Dermis blood vessel endothelial cell (primary cell): ENCODE results near the gene SEMA5A. TPM values are rescaled to one million over a fixed set of nuclear protein-coding genes. Genes with fewer than 3 reads are reported as not detected.

Source experiments
- DNase-seq: peaks from one replicate; pipeline ENCODE4 v3.0.0; 2010
- total RNA-seq: library from RNA; depleted of rRNA; stranded (reverse); fragments of >200 nt; gene quantifications from 2 replicates; pipeline ENCODE4 v1.2.3, GENCODE V29; 2014

SEMA5A gene
- total RNA-seq, 1 donor from 2014 or later, result 0.17 TPM

DNA sequence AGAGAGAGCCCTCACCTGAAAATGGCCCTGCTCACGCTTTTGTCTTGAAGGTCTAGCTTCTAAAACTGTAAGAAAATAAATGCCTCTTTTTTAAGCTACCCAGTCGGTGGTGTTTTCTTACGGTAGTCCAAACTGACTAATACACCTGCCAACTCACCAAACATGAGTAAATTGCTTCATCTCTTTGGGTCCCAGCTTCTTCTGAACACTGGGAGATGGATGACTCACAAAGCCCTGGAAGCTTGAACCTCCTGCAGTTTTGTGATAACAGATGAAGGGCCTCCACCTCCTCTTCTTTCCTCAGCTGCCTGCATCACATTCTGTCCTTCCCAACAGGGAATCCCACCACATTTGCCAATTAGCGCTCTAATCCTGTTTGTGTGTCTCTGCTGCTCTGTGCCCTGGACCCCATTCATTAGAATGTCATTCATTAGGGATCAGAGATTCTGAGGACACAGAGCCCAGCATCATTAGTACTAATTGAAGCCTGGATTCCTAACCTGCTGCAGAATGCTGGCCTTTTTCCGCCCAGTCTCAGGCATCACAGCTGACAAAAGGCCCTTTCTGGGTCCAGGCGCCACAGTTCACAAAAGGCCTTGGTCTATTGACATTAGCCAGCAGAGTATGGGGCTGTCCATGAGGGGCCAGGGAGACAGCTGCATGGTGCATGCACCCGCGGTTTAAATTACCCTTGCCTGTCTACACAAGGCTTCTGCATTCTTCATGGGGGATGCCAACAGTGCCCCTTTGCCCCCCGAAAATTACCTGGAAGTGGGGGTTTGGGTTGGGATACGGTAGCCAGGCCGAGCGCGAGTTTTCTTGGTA, 349.3 kb downstream of the SEMA5A start:
- no peak for DNase-seq

DNA sequence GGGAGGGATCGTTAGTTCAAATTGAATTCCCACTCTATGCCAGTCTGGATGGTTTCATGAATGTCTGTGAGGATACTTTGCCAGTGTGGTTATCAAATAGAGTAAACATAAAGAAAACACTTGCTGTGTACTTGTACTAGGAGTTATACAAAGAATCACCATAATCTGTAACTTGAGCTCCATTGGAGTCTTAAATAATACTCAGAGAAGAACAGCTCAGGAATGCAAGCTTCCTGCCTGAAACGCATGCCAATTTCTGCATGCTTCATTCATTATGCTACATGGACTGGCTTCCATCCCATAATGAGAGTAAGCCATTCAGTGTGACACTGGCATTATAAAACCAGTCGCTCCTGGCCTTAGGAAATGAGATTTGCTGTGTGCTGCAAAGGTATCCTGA, 351.4 kb downstream of the SEMA5A start:
- no peak for DNase-seq

DNA sequence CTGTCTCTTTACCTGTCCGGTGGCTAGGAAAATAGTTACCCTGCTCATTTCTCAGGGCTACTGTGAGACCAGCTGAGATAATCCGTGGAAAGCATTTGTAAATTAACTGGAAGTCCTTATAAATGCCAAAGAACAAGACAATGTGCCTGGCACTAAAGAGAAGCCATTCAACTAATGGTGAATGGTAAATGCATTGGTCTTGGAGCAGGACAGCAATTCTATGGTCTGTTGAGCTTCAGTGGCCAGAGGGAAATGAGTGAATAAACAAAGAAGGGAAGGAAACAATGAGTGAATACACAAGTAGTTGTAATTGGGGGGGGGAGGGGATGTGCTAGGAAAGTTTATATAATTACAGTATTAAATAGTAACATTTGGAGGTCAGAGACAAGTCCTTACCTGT, 353.6 kb downstream of the SEMA5A start:
- DNase-seq, result no peak

DNA sequence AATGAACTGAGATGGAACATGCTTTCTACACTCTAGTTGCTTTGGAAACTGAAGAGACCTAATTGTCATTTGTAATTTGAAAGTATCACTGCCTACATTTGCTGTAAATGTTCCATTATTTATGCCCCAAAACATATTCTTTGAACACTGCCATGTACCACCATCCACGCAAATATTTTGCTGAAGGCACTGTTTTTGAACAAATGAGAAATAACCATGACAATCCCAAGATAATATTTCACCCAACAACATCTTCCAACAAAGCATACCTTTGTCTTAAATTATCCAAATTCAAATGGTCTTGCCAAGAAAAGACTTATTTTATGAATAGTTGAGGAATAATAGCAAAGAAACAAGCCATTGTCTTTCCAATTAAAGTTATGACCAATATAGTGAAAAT, 356.2 kb downstream of the SEMA5A start:
- no peak for DNase-seq

DNA sequence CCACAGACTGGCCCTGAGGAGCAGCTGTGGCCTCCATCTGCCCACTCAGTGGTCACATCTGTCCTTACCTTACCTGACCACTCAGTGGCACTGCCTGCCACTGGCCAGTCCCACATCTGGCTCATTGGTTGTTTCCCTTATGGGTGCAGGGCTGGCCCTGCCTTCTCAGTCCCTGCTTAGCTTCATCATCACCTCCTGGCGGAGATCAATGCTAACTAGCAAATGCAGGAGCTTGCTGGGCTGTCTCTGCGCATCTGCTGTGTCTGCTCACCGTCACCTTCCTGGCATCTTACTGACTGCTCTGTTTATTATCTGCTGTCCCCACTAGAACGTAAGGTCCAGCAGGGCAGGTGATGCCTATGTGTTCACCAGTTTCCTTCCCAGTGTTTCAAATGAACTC, 356.9 kb downstream of the SEMA5A start:
- DNase-seq, result no peak

DNA sequence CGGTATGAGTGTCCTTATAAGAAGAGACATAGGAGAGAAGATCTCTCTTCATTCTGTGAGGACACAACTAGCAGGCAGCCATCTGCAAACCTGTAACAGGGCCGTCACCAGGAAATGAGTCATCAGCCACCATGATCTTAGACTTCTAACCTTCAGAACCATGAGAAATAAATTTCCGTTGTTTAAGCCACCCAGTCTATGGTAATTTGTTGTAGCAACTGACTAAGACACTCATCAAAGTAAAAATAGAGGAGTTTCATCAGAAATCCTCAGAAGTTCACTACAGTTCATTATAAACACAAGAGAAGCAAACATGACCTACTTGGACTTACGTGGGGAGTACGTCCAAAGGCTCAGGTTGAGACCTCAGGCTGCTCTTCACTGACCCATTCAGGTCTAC, 357.7 kb downstream of the SEMA5A start:
- DNase-seq, result no peak

DNA sequence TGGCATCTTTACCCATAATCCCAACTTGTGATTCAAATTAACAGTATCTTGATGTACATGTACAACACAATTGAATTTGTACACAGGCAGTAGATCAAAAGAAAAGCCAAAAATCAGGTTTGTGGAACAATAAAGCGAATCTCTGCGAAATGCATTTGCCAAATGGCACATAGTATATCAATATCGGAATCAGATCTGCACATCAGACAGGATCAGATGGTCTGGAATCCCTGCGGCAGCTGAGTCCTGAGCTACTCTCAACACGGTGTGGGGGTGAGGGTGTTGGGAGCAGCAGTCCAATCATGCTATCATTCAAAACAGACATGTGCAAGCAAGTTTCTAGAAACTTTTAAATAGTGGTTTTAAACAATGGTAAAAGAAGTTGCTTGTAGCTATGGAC, 358.3 kb downstream of the SEMA5A start:
- DNase-seq, result no peak

DNA sequence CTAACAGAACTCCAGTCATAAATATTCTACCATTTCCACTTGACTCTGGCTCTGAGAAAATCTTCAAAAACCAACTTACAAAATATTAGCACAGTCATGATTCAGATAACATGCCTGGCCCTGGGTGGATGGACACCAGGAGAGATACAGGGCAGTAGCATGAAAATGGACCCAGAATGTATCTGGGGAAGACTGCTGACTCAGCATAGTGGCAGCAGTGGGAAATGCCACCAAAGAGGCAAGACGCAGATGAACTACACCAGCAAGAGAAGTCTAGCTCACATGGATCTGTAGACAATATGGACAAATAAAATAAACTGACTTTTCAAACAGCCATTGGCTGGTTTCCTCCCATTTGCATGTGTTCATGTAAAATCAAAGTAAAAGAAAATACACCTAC, 359.8 kb downstream of the SEMA5A start:
- no peak for DNase-seq

DNA sequence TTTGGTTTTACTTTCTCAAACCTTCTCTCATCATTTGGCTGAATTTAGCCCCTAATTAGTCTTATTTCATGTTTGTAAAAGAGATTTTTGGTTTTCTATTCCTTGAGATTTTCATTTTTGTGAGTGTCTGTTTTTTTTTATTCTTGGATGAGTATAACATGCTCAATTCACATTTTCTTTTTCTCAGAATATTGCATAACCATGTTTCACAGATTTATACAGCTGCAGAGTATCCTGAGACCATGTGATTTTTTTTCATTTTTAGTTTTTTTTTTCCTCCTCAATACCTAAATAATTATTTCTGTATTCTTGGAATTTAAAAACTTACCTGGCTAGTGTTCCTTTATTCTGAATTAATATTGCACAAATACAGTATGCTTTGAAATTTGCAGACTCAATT, 361.9 kb downstream of the SEMA5A start:
- no peak for DNase-seq

DNA sequence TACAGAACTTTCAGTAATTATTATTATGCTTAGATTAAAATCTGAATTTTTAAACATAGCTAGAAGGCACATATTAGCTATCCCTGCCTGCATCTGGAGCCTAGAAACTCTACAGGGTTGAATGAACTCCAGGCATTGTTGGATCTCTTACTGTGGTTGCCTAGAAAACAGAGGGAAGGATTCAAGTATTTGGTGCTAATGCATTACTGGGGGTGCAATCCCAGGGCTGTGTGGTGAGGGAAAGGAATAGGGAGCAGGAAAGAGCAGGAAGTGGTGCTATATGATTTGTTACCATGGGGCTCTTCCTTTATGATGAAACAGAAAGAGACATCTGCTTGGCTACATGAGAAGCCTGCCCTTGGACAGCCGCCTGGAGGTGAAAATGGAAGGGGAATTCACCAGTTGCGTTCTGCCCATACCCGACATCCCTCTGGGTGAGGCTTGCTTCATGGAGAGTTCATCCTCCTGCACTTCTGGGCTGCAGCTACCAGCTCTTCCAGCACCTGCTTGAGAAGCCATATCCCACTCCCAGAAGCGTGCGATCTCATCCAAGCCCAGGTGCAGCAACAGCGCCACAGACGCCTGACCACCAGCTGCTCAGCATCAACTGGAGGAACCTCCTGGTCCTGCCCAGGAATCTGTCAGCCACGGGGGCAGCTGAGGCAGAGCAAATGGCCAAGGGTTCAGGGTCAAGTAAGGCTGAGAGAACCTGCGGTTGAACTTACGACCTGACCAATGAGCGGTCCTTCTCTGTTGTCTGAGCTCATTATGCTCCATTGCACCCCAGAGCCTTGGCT, 362.8 kb downstream of the SEMA5A start:
- no peak for DNase-seq

DNA sequence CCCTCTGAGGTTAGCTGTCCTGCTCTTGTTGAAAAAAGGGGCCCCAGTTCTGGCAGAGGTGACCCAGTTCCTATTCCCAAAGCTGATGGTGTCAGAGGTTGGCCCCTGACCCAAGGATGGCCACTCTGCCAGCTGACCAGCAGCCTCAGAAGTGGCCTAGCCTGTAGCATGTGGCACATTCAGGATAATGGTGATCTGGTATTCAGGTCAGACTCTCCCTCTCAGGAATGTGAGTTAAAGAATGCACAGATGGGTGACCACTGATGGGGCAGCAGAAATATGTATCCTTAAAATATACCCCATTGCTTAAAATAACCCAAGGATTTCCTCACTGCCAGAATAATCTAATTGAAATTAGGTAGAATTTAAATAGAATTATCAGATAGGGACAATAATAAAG, 369.2 kb downstream of the SEMA5A start:
- no peak for DNase-seq

DNA sequence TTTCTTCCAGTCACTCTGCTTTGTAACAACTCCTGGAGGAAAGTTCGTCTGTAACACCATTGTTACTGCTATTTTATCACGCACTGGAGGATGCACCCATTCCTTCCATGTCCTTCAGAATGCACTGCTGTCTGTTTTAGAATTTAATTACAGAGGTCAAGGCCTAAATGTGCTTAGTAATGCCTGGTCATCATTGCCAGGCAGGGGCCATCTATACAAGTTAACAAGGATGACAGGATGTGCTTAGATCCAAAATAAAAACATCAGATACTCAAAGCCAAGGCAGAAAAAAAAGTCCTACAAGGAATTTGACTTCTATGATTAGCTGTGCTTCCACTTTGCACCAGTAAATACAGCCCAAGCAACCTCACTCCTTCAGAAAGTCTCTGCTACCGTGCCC, 371.4 kb downstream of the SEMA5A start:
- no peak for DNase-seq

DNA sequence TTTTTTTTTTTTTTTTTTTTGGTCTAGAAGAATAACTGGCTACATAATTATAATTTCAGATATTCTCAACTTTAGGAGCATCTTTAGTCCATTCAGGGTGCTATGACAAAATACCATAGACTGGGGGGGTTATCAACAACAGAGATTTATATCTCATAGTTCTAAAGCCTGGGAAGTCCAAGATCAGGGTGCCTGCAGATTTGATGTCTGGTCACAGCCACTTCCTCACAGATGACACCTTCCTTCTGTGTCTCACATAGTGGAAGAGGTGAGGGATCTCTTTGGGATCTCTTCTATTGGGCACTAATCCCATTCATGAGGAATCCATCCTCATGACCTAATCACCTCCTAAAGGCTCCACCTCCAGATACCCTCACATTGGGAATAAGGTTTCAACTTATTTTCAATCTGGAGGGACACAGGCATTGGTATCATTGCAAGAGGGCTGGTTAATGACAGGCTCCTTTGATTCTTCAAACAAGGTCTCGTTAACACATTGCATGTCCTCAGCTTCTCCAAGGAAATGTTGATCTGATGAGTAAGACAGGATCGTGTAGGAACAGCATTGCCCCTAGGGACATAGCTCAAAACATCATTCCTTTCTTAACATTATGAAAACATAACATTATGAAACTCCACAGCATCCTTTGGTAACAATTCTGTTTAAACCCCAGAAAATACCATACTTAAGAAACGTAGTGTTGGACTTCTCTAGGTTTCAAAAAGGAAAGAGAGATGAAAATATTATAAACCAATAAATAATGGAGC, 372.4 kb downstream of the SEMA5A start:
- no peak for DNase-seq

DNA sequence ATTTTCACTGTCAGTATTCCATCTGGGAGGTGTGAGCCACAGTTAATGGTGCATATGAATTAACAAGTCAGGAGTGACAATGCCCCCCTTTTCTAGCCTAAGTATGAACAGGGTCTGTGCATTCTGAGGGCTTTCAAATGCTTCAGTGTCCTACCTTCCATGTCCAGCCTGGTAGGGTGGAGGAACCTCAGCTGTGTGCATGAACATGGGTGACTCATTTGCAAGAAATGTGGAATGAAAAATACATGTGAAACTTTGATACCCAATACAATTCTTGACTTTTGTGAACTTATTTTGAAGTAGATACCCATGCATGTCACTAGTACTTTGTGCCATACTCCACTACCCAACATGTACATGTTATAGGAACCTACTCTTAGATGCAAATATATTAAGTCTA, 375.8 kb downstream of the SEMA5A start:
- no peak for DNase-seq

DNA sequence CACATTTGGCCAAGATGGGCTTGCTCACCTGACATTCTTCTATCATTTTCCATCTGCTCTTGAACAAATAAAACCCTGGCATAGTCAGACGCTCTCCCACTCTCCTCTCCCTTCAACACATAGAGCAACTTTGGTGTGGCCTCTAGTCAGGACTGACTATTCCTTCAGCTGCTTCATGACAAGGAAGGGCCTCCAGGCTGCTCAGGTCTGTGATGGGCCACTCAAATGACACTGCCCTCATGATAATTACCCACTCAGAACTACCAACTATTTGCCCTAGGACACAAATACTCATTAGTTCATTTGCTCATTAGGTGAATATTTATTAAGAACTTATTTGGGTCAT, 376.3 kb downstream of the SEMA5A start:
- no peak for DNase-seq

DNA sequence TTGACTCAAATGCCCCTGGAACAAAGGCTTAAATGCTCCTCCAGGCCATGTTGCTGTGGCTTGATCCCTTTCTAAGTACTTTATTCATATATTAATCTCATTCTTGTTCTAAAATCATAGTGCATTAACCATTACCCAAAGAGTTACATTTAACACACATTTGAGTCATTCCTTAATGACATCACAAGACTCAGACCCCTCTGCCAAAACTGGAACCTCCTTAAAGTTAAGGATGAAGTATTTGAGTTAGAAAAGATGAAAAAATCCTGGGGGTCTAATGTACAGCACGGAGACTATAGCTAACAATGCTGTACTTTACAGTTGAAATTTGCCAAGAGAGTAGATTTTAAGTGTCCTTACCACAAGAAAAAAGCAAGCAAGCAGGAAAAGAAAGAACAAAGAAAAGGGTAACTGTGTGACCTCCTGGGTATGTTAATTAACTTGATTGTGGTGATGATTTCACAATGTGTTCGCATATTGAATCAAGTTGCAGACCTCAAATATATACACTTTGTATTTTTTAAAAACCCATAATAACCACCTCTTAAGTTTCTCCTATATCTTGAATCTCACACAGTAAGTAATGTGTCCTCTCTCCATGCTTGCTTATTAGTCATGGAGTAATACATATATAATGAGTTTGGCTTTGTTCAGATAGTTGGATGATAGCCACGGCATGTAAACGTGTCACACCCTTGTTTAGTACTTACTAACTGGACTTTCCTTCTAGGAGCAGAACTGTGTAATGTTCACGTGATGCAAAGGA, 376.9 kb downstream of the SEMA5A start:
- no peak for DNase-seq

DNA sequence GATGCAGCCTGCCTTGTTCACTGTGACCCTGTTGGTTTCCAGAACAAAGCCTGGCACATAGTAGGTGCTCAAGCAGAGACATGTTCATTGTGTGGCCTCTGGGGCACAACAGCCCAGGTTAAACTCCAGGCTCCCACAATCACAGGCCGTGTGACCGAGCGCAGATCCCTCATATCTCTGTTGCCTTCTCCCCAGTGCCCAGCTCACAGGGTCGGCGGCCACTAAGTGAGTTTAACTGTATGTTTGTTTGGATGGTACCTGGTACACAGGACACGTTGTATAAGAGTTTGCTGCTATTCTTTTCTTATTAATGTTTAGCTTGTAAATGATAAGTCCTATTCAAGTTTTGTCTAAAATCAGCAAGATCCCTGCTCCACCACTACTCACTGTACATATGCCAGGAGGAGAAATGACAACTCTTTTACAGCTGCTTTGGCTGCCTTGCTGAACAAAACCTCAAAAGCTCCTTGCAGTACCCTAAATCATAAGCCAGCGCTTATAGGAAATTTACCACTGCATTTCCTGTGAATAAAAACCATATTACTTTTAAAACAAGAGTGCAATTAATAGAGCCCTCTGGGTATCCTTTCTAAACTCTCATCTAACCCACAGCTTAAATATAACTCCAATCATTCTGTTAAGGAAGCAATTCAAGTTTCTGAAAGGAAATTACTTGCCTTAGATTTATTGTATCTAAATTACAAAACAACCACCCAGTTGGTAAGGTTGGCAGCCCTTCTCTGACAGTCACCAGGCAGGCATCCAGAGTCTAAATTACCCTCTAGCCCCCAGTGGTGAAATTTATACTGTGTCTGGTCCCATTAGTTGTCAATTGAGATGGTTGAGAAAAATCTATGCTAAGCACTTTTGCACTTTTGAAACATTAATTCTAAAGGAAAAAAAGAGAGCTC, 379.4 kb downstream of the SEMA5A start:
- no peak for DNase-seq

DNA sequence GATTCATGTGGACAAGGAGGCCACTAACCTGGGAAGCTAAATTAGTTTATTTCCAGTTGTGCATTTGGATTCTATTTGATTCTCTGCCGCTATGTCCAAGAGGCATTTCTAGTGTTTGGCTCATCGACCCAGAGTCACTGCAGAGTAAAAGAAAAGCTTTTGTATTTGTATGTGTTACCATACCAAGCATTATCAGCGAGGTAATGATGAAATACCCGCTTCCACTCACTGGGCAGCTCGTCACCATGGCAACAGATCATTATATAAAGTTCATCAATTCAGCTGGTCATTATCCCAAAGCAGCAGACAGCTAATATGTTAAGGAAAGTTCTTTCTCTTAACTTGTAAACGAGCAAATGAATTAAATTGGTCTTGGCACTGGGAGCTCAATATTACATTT, 380.3 kb downstream of the SEMA5A start:
- no peak for DNase-seq

DNA sequence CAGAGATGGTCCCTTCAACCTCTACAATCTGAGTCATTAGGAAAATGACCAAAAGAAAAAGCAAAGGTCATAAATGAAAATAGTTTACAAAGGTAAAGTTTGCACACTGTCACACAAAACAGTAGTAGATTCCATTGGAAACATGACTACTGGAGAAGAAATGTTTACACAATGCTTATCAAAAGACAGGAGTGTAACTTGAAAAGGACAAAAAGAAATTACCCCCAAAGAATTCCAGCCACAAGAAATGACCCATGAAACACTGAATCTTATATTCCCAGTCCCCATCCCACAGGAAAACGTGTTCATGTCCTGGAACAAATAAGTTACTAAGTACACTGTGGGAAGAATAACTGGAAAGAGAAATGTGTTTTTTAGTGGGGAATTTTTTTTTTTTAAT, 385.1 kb downstream of the SEMA5A start:
- DNase-seq, result no peak

DNA sequence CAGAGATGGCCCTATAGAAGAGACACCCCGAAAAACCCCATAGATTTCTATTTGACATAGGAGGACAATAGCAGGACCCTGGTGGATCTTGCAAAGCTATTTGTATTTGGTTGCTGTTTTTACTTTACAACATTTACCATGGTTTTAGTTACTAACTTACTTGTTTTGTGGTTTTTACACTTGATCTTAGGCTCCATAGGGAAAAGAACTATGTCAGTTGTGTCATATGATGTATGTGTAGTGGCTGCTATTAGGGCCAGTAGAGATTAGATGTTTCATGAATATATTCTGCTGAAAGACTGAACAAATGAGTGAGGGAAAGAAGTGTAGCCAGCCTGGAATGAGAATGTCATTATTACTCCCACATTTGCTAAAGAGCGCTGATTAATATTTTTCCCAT, 388.1 kb downstream of the SEMA5A start:
- no peak for DNase-seq

DNA sequence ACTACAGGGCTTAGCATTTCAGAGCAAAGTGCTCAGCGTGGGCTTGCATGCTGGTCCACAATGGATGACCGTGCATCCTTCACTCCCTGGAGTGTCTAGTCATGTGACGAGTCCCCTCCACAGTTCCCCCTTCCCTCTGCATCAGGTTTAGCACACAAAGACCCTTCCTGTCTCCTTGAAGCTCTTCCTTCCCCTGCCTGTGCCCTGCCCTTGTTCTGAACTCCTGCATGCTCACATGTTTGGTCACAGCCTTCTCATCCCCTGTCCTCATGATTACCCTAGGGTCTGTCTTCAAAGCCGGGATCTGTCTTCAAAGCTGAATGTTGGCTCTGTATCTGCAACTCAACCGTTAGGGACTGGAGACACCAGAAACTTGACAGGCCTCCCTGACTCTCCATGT, 388.9 kb downstream of the SEMA5A start:
- no peak for DNase-seq

DNA sequence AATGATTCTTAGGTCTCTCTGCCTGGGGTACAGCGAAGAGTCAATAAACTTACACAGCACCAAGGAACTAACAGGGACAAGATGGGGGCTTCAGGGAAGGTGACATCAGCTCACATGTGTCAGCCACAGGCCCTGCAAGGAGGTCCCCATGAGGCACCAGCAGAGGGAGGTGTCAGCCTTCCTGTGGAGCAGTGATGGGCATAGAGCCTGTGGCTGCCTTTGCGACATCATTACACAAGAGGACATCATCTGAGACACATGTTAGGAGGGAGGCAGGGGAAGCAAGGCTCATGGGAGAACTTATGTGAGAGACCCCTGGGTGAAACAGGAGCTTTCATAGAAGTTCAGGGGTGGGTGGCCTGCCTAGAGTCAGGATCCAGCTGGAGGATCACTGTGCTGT, 389.6 kb downstream of the SEMA5A start:
- DNase-seq, result no peak
